Calu3 (cell line): Measurements from ENCODE around the gene HMGCLL1. TPM values are rescaled to one million over a fixed set of nuclear protein-coding genes. Genes with fewer than 3 reads are reported as not detected.

Experiments
- BruUV-seq: library from RNA; stranded (reverse); fragments of 400-500 nt; replicated peaks from 2 replicates; lab custom pipeline; 2021; lab: Mats Ljungman, UMichigan
- CTCF ChIA-PET: fragments of 300-600 bp; sonication (Branson Sonifier 250); formaldehyde crosslinking; loops from one replicate; lab custom pipeline; 2022; ENCODE audit warnings: antibody characterized with exemption; lab: Charles Lee
- DNase-seq: peaks from one replicate; pipeline ENCODE4 v3.0.0; 2022
- H3K27ac Mint-ChIP-seq: one replicate; pipeline ENCODE4 v1.8.0; 2022; ENCODE audit warnings: mixed read lengths; ENCODE audit not compliant: unreplicated experiment
- H3K27me3 Mint-ChIP-seq: one replicate; pipeline ENCODE4 v1.8.0; 2022; ENCODE audit warnings: mixed read lengths; ENCODE audit not compliant: unreplicated experiment
- H3K36me3 Mint-ChIP-seq: one replicate; pipeline ENCODE4 v1.8.0; 2022; ENCODE audit warnings: mild to moderate bottlenecking, moderate library complexity, mixed read lengths; ENCODE audit not compliant: insufficient read depth, unreplicated experiment
- H3K4me1 Mint-ChIP-seq: one replicate; pipeline ENCODE4 v1.8.0; 2022; ENCODE audit warnings: mild to moderate bottlenecking, low read depth, mixed read lengths; ENCODE audit not compliant: unreplicated experiment
- H3K4me3 Mint-ChIP-seq: one replicate; pipeline ENCODE4 v1.8.0; 2022; ENCODE audit warnings: mild to moderate bottlenecking, low read depth, moderate library complexity, mixed read lengths; ENCODE audit not compliant: unreplicated experiment
- H3K9me3 Mint-ChIP-seq: one replicate; pipeline ENCODE4 v1.8.0; 2022; ENCODE audit warnings: low read depth, mixed read lengths; ENCODE audit not compliant: unreplicated experiment
- CTCF ChIP-seq: fragments of 200-600 bp; IDR thresholded peaks from one replicate; pipeline ENCODE4 v1.8.0; 2022; ENCODE audit warnings: antibody characterized with exemption; ENCODE audit not compliant: unreplicated experiment
- intact Hi-C: fragments of 100-400 bp; cut with micrococcal nuclease; formaldehyde crosslinking; loops from one replicate; pipeline ENCODE4 v1.10.0; 2022; ENCODE audit not compliant: unreplicated experiment
- total RNA-seq: library from RNA; stranded (reverse); gene quantifications from 2 replicates; pipeline ENCODE4 v1.2.3, GENCODE V29; 2022

HMGCLL1 gene
- total RNA-seq, 1 experiment from 2014 or later: not detected

- Mint-ChIP-seq H3K9me3 (no peaks in the 10 kb centered on the region), H3K27me3 (peaks cover 14% of the 10 kb centered on the region), H3K4me3 (no peak overlapping the region), H3K4me1 (no peaks in the 10 kb centered on the region), H3K36me3 (peaks cover 10% of the 10 kb centered on the region), H3K27ac (no peak overlapping the region)
- CTCF ChIA-PET: no interaction called here
- BruUV-seq: no TSS peak
- intact Hi-C loops: no loop called here
- no peak for DNase-seq
- TF ChIP-seq CTCF: no peak
Observed at GRCh38 chr6:55576811-55577210, 2.2 kb downstream of the HMGCLL1 start.

- H3K9me3 Mint-ChIP-seq: no peaks in the 10 kb centered on the region
- H3K27ac Mint-ChIP-seq: no peak overlapping the region
- BruUV-seq: no TSS peak
- peaks cover 14% of the 10 kb centered on the region for H3K27me3 Mint-ChIP-seq
- intact Hi-C loops: no loop called here
- H3K36me3 Mint-ChIP-seq: peaks cover 10% of the 10 kb centered on the region
- CTCF ChIA-PET: no interaction called here
- TF ChIP-seq CTCF: no peak
- H3K4me1 Mint-ChIP-seq: no peaks in the 10 kb centered on the region
- no peak for DNase-seq
- no peak overlapping the region for H3K4me3 Mint-ChIP-seq
Observed at GRCh38 chr6:55574556-55574955, 4.4 kb downstream of the HMGCLL1 start.

- TF ChIP-seq CTCF: no peak
- BruUV-seq: no TSS peak
- Mint-ChIP-seq H3K36me3 (no peaks in the 10 kb centered on the region), H3K9me3 (no peaks in the 10 kb centered on the region), H3K4me1 (no peaks in the 10 kb centered on the region), H3K4me3 (no peak overlapping the region), H3K27me3 (peaks cover 12% of the 10 kb centered on the region), H3K27ac (no peak overlapping the region)
- intact Hi-C loops: no loop called here
- CTCF ChIA-PET: no interaction called here
- DNase-seq: no peak
Observed at GRCh38 chr6:55569638-55570037, 9.4 kb downstream of the HMGCLL1 start.

- Mint-ChIP-seq H3K36me3 (no peaks in the 10 kb centered on the region), H3K4me1 (no peaks in the 10 kb centered on the region), H3K27ac (no peak overlapping the region), H3K4me3 (no peak overlapping the region), H3K27me3 (peaks cover 12% of the 10 kb centered on the region), H3K9me3 (no peaks in the 10 kb centered on the region)
- no peak for TF ChIP-seq CTCF
- BruUV-seq: no TSS peak
- intact Hi-C loops: no loop called here
- no peak for DNase-seq
- CTCF ChIA-PET: no interaction called here
Observed at GRCh38 chr6:55568808-55569439, 10.1 kb downstream of the HMGCLL1 start.
